GM18498 (cell line): ENCODE measurements around the gene HTR2C.

Experiments used
- ATAC-seq: cut with Tn5 transposase; IDR thresholded peaks from one replicate; pipeline ENCODE4 v1.9.1; 2021; ENCODE audit warnings: mild to moderate bottlenecking, moderate library complexity; ENCODE audit not compliant: unreplicated experiment

Gene HTR2C

DNA sequence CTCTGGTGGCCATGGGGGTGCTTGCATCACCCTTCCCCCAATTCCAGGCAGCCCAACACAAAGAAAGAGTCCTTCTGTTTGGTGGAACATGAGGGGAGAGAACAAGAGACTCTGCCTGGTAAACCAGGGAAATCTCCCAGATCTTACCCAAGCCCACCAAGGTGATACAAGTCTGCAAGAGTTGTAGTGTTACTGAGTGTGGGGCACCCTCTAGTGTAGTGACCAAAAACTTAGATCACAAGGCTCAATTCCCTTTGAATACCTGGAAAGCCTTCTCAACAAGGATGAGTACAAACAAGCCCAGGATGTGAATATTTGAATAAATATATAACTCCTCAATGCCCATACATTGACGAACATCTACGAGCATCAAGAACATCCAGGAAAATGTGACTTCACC lies 368.8 kb downstream of the HTR2C start:
- ATAC-seq = no peak
